Heart left ventricle (tissue), 16 donors: ENCODE results near the gene TMEM174. TPM values are rescaled to one million over a fixed set of nuclear protein-coding genes. Genes with fewer than 3 reads are reported as not detected.

Source experiments
- ATAC-seq, 4 donors: fragments of 200-7000 bp; cut with Tn5 transposase; one replicate each; pipeline ENCODE4 v1.9.1; 2020 to 2022; ENCODE audit warnings: moderate library complexity in 4 of 4, mild to moderate bottlenecking in 3 of 4, moderate number of reproducible peaks in 1 of 4
- DNase-seq, 5 donors: peaks; one replicate each; pipeline ENCODE4 v3.0.0-alpha.2; 2020
- H3K27ac ChIP-seq, 12 donors: fragments of 200-600 bp; sonication (generic) in 4 of 12; one replicate each; pipeline versions ENCODE4 v1.5.0 to v1.8.0; 2016 to 2022; ENCODE audit warnings: mild to moderate bottlenecking in 2 of 12
- H3K27me3 ChIP-seq, 9 donors: fragments of 200-600 bp; sonication (generic) in 2 of 9; one replicate each; pipeline versions ENCODE4 v1.5.1 to v1.8.0; 2016 to 2022; ENCODE audit warnings: mild to moderate bottlenecking in 3 of 9
- H3K36me3 ChIP-seq, 9 donors: fragments of 200-600 bp; sonication (generic) in 2 of 9; one replicate each; pipeline versions ENCODE4 v1.5.0 to v1.8.0; 2018 to 2022; ENCODE audit warnings: mild to moderate bottlenecking in 2 of 9
- H3K4me1 ChIP-seq, 12 donors: fragments of 200-600 bp; sonication (generic) in 4 of 12; one replicate each; pipeline versions ENCODE4 v1.5.0 to v1.8.0; 2016 to 2022; ENCODE audit warnings: mild to moderate bottlenecking in 3 of 12
- H3K4me3 ChIP-seq, 12 donors: fragments of 200-600 bp; sonication (generic) in 4 of 12; one replicate each; pipeline versions ENCODE4 v1.5.0 to v1.8.0; 2017 to 2022; ENCODE audit warnings: mild to moderate bottlenecking in 9 of 12, moderate library complexity in 4 of 12
- H3K9me3 ChIP-seq, 12 donors: fragments of 200-600 bp; sonication (generic) in 4 of 12; one replicate each; pipeline versions ENCODE4 v1.5.0 to v1.8.0; 2016 to 2022; ENCODE audit warnings: mild to moderate bottlenecking in 1 of 12
- CTCF ChIP-seq, 12 donors: fragments of 200-600 bp; sonication (generic) in 4 of 12; IDR thresholded peaks; one replicate each; pipeline versions ENCODE4 v1.5.0 to v1.8.0; 2018 to 2022; ENCODE audit warnings: antibody characterized with exemption in 12 of 12, mild to moderate bottlenecking in 5 of 12
- POLR2A ChIP-seq, 2 donors: fragments of 450-650 bp; IDR thresholded peaks; one replicate each; pipeline ENCODE4 v1.6.1; 2017; ENCODE audit warnings: antibody characterized with exemption in 2 of 2, mild to moderate bottlenecking in 2 of 2, moderate library complexity in 2 of 2
- WGBS, 4 donors: extraction: QIAGEN DNeasy Blood & Tissue Kit in 2 of 4; methylation state at CpG; one replicate each; pipeline versions ENCODE4 v1.1.5 to v1.1.7; 2013 to 2018; 5-methylcytosine and 5-hydroxymethylcytosine counted together
- intact Hi-C, 10 donors: fragments of 100-400 bp; cut with DNase I; formaldehyde crosslinking; loops; one replicate each; pipeline versions ENCODE4 v1.11.1 to v1.14.2; 2022
- polyA plus RNA-seq, 2 donors: library from polyadenylated mRNA; stranded (reverse); fragments of 200-250 nt; gene quantifications; one replicate each; pipeline ENCODE4 v1.2.3, GENCODE V29; 2013
- total RNA-seq, 9 donors: library from RNA; depleted of rRNA in 2 of 9; stranded (reverse); fragments of >200 nt in 2 of 9; fragmentation: NEBNext Ultra II Directional in 3 of 9; extraction: Animal tissue kit (Norgen Biotek cat#: 25700) in 3 of 9; gene quantifications; one replicate each; pipeline versions ENCODE4 v1.1.0 to v1.2.4, GENCODE V29; 2016 to 2023
- donor health status: ischemic (EF 13 %, LVEDD 7.1; RV severe dilation, severe dysfunction).
- donor health status: healthy with polysubstance abuse.
- donor health status: DM: no; HTN: yes; CAD: no.
- donor health status: DM: no; HTN: no; CAD: no.
- donor health status: ischemic (EF 25% LVEDD 6.9; RV normal size, moderate dysfunction).
- donor health status: ischemic (EF 25% LVEDD 5.7; RV mildly dilated, moderate dysfunction).
- donor health status: healthy.
- donor health status: DM: yes; HTN: yes; CAD: no.
- donor health status: ischemic (EF 35%, LVEDD 5.7; RV mildly dilated, moderate dysfunction).
- donor health status: nonischemic (EF 11% LVEDD 7.7; RV severe dilation, severe dysfunction).
- donor health status: DM: yes; HTN: yes; CAD: no.
- donor health status: PGD.
- donor health status: ischemic (EF 29% LVEDD 5.4; RV normal size, mild dysfunction).
- donor health status: nonischemic (EF 23%, LVEDD 6.1; RV moderate dilation, normal function).

The TMEM174 gene
- total and polyA plus RNA-seq, 11 donors = not detected

DNA sequence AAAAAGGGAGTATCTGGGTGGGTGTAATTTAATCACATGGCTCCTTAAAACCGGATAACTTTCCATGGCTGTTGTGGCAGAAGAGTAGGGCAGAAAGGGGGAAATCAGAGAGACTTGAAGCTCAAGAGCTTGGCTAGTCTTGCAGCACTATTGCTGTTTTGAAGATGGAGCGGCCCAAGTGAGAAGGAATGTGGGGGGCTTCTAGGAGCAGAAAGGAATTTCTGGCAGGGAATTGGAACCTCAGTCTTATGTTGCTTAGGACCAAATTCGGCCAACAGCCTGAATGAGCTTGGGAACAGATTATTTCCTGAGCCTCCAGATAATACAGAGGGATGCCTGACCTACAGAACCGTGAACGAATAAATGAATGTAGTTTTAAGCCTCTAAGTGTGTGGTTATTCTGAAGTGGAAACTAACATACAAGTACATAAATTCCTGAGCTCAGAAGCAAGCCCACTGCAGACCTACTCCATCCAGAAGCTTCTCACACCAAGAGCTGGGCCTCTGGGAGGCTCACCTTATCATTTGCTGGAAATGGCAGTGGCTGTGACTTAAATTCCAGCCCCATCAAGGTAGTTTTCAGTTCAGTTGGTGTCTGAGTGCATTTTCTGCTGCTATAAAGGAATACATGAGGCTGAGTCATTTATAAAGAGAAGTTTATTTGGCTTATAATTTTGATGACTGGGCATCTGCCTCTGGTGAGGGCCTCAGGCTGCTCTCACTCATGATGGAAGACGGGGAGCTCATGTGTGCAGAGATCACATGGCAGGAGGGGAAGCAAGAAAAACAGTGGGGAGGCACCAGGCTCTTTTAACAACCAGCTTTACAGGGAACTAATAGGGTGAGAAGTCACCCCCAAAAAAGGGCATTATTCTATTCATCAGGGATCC lies 15.3 kb upstream of the TMEM174 start:
- Histone ChIP-seq H3K27ac (no peak overlapping the region), H3K36me3 (no peaks in the 10 kb centered on the region), H3K4me3 (no peak overlapping the region), H3K9me3 (no peaks in the 10 kb centered on the region), H3K4me1 (no peaks in the 10 kb centered on the region), H3K27me3 (peaks cover 0 to 49% (median 0%) of the 10 kb centered on the region in 9 donors)
- intact Hi-C loops = no loop called here
- ATAC-seq = no peak
- DNase-seq = no peak
- WGBS, 4 donors = 73 to 87% (median 80%) methylated on average over 6 of the region's 6 CpGs
- TF ChIP-seq CTCF (IDR thresholded peaks at IDR 0.05) = no peak
- TF ChIP-seq POLR2A (IDR thresholded peaks at IDR 0.05) = no peak

- H3K9me3 ChIP-seq = no peaks in the 10 kb centered on the region
- H3K27me3 ChIP-seq = peaks cover 0 to 54% (median 0%) of the 10 kb centered on the region in 9 donors
- no peaks in the 10 kb centered on the region for H3K4me1 ChIP-seq
- no peak overlapping the region for H3K27ac ChIP-seq
- no peak overlapping the region for H3K4me3 ChIP-seq
- ATAC-seq = no peak
- 91 to 97% (median 93%) methylated on average over 4 of the region's 4 CpGs for WGBS, 4 donors
- no peak for DNase-seq
- intact Hi-C loops = no loop called here
- no peaks in the 10 kb centered on the region for H3K36me3 ChIP-seq
- TF ChIP-seq POLR2A (IDR thresholded peaks at IDR 0.05) (no peak), CTCF (IDR thresholded peaks at IDR 0.05) (no peak)
These were observed 14.7 kb upstream of the TMEM174 start for GRCh38 chr5:73158313-73158712.

DNA sequence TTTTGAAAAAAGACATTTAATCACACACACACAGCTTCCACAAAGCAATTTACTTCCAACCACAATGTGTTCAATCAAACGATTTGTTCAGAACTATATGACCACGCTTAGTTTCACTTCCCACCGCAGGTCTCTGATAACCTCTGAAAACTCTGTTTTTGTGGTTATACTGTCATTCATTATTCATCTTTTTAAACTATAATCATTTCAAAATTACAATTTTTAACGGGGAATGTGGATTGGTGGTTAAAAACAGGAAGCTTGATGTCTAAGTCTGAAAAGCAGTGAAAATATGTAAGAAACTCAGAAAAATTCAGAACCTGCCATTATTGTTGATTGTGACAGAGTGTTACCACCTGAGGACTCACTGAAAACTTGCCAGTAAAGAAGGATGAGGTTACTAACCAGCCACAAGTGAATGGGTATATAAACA lies 12.7 kb upstream of the TMEM174 start:
- Histone ChIP-seq H3K27me3 (peaks cover 0 to 72% (median 0%) of the 10 kb centered on the region in 9 donors), H3K36me3 (no peaks in the 10 kb centered on the region), H3K27ac (no peak overlapping the region), H3K9me3 (no peaks in the 10 kb centered on the region), H3K4me3 (no peak overlapping the region), H3K4me1 (no peaks in the 10 kb centered on the region)
- WGBS, 4 donors = 77 to 88% (median 81%) methylated on average over 4 of the region's 4 CpGs
- no peak for DNase-seq
- intact Hi-C loops = no loop called here
- no peak for ATAC-seq
- TF ChIP-seq CTCF (IDR thresholded peaks at IDR 0.05) = no peak
- no peak for TF ChIP-seq POLR2A (IDR thresholded peaks at IDR 0.05)

- Histone ChIP-seq H3K4me3 (no peak overlapping the region), H3K27me3 (peaks cover 0 to 39% (median 3%) of the 10 kb centered on the region in 9 donors), H3K9me3 (no peaks in the 10 kb centered on the region), H3K4me1 (no peaks in the 10 kb centered on the region), H3K27ac (no peak overlapping the region), H3K36me3 (no peaks in the 10 kb centered on the region)
- TF ChIP-seq CTCF (IDR thresholded peaks at IDR 0.05) (peak in 7 of 12 donors; percentile 10 to 43 (median 32)), POLR2A (IDR thresholded peaks at IDR 0.05) (no peak)
- DNase-seq (no peak), ATAC-seq (no peak)
- intact Hi-C loops = no loop called here
These were observed 2.5 kb upstream of the TMEM174 start for GRCh38 chr5:73170522-73170921.
